Stimulated activated CD8-positive, alpha-beta memory T cell treated with anti-CD3 and anti-CD28 coated beads, Interleukin-12 subunit alpha, Interleukin-12 subunit beta, amount 100 ng/mL, for 1 hour (primary cell): ENCODE measurements around the gene CKS1B.

ENCODE experiments used
- DNase-seq: peaks from one replicate; pipeline ENCODE4 v3.0.0-alpha.2; 2020; ENCODE audit warnings: low read depth

The CKS1B gene

DNA sequence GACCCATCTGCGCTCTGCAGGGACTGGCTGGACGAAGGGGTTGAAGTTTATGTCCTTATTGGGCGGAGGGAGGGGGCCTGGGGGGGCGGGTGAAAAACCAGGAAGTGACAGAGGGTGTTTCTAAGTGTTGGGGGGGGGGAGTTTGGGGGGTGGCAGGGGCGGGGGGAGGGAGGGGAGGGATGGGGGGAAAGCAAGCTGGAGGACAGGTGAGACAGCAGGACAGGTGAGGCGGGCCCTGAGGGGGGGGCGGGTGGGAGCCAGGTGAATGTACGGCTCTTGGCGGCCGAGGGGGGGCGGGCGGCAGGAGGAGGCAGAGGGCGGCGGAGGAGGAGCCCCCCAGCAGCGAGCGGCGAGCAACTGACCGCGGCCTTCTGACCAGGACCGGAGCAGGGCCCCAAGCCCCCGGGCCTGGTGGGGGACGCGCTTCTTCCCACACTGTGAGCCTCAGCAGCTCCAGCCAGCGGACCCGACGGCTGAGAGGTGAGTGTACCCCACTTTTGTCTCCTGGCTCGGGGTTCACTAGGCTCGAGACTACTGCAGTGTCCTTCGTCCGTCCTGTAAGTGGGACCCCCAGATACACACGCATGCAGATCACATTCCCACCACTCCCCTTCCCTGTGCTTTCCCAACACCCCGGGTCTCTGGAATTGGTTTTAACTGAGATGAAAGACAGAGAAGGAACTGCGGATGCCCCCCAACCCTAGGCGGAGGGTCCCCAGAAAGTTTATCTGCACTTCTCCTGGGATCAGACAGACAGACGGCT lies 28.2 kb downstream of the CKS1B start, which contains the start of gene ZBTB7B:
Gene ZBTB7B (plus strand): TSS at position 339 of the 763 bp plus-strand sequence. CDS start 11,859 bp downstream, outside the sequence.
- no peak for DNase-seq

DNA sequence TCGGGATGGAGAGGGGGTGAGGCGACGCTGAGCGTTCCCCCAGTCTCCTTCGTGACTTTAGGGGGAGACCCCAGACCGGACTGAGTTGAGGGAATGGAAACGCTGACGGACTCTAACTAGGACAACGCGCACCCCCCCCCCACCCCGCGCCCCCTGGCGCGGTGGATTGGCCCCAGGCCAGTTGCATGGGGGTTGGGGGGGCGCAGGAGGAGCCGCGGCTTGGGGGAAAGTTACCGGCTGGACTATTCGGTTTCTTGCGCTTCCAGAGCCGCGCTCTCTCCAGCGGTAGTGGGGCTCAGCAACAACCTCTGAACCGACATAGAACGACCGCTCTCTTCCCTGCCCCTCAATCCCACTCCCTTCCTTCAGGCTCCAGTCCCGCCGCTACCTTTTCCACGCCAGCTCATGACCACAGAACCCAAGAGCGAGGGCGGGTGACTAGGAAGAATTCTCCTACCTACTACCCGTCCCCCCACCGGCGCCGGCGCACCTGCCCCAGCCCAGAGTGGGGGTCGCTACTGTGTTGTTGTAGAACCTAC lies 28.8 kb downstream of the CKS1B start:
- DNase-seq: no peak

DNA sequence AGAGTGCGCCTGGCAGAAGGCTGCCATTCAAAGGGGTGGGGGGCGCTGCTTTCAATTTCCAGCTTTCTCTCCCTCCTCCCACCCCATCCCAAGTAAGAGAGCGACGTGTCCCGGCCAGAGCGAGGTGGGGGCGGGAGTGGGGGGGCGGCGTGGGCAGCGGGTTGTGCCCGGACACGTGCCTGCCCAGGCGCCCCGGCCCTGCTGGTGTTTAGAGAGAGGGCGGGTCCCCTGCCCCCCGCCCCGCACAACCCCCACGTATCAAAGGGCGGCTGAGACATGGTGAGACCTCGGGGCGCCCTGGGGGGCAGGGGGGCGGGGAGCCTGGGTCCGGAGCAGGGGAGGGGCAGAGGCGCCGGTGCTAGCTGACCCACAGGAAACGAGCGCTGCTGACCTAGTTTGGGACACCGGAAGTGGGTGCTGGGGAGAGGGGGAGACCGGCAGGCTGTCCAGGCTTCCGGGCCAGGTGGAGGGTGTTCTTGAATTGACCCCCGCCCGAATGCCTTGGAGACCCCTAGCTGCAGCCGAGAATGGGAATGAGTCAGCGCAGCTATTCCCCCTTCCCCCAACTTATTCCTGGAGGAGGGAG lies 29.4 kb downstream of the CKS1B start:
- no peak for DNase-seq

DNA sequence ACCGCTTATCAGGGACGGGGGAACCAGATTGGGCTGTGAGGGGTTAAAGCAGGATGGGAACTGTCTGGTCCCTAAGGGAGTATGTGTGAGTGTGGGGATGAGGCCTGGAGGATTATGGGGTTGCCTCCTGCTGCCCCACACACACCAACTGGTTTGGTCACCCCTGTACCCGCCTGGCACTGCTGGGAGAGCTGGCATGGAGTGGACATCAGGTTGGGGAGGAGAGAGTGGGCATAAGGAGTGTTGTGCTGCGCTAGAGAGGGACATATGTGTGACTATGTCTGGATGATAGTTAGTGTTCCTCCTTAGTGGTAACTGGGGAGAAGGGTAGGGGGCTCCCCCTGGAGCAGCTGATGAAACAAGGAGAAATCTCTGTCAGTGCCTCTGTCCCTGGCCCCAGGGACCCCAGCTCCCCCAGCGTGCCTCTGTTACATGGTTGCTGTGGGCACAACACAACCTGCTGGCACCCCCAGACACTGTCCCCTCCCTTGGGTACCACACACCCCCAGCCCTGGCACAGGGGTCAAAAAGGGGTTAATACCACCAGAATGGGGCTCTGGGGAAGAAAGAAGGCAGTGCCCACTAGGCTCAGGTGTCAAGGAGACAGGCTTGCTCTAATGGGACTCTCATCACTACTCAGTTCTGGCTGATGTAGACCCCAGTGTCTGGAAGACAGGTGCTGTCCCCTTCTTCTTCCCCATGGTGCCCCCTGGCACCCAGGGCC lies 30.0 kb downstream of the CKS1B start:
- no peak for DNase-seq

DNA sequence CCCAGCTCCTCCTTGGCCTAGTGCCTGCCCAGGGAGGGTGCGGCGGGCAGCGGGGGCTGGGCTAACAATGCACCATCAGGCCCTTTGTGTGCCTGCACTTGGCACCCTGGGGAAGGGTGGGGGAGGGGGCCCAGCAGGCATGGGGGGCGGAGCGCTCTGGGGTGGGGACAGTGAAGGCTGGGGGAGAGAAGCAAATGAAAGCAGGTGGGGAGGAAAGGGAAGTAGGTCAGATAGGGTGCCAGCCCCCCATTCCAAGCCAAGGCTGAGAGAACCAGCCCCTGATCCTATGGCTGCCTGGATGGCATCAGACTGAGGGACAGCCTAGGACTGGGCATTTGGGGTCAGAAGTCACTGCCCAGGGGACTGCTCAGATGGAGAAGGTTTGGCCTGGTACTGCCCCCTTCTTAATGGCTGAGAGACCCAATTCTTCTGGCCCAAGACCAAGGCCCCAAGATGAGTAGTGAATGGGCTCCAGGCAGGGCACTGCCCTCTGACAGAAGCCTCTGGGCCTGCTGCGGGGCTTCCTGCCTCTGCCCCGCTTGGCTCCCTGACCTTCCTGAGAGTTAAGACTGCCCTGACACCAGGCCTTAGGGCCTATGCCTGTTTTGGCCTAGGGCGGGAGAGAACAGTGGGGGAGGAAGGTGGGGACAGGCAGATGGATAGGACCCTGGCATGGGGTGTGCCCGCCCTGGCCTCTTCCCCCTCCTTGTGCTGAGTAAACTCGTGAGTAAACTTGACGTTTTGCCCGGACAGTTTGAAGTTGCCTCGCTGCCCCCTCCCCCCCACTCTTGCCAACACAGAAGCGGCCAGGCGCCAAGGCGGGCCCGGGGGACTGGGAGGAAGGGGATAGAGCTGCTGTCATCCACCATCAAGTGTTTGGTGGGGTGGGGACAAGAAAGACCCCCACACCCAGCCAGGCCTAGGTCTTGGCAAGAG lies 30.9 kb downstream of the CKS1B start:
- no peak for DNase-seq

DNA sequence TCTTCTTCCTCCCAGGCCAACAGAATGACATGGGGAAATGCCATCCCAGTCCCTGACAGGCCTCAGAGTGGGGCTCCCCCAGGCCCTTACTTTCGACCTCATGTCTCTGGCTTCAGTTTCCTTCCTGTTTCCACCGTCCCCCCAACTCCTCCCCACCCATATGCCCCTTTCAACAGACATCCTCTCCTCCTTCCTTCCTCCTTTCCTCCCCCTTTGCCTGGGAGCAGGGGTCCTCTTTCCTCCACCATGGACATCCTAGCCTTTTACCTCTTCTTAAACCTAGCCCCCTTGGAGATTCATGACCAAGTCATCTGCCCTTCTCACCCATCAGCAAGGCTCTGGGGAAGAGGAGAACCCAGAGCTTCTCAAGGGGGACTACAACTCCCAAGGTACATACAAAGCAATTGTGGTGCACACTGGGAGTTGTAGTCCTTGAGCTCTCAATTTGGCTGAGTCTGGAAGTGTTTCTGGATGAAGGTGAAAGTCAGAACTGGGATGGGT lies 32.2 kb downstream of the CKS1B start:
- DNase-seq: no peak

DNA sequence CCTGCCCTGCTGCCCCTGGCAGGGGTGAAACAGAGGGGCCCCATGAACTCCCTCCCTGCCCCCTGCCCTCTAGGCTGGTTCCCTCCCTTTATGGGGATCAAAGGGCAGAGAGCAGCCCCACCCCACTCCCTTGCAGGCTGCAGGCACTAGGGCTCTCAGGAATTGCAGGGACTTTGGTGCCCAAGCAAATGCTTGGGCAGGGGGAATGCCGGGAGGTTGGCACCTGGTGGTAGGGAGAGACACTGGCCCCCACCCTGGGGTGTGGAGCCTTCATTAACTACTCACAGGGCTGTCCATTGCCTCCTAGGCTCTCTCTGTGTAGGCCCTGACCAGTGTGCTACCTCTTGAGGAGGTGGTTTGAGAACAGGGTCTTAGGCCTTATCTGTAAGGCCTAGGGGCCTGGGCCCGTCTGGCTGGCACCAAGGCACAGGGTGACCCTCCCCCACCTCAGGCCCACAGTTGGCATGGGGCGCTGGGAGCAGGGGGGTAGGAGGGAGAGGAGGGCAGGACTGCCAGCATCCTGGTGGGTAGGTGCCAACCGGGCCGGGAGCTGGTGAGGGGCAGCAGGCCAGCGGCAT lies 32.9 kb downstream of the CKS1B start:
- no peak for DNase-seq

DNA sequence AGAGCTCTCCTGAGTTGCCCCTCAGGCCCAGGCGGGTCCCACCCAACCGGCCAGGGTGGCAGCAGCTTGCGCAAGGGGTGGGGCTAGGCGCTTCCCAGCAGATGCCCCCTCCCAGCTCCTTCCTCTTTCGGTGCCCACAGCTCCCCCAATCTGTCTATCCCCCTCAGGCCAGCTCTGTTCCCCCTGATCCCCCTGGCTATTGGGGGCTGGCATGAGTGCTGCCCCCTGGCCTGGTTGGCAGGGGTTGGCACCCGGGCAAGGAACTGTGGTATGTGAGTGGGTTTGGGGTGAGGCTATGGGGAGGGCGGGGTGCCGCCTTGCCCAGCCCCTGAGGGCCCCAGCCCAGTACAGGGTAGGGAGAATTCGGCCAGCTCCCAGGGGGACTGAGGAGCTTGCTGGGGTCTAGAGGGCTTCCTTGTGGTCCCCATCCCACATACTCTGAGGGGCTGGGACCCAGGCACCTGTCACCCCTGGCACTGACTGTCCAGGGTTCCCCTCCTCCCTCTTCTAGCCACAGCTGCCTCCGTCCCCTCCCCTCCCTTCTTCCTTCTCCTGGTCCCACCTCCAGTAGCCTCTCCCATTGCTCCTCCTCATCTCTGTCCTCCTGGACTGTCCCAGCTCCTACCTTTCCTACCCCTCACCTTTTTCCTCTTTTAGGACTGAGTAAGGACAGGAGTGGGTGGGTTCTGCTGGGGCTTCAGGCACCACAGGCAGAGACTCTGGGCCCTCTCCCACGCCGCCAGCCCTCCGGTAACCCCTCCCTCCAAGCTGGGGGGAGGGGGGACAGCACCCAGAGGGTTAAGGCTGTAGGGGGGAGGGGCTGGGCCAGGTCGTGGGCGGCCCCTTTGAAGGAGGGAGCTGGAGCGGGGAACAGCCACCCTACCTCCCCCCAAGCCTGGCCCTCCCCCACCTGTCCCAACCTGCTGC lies 33.8 kb downstream of the CKS1B start:
- DNase-seq: no peak

DNA sequence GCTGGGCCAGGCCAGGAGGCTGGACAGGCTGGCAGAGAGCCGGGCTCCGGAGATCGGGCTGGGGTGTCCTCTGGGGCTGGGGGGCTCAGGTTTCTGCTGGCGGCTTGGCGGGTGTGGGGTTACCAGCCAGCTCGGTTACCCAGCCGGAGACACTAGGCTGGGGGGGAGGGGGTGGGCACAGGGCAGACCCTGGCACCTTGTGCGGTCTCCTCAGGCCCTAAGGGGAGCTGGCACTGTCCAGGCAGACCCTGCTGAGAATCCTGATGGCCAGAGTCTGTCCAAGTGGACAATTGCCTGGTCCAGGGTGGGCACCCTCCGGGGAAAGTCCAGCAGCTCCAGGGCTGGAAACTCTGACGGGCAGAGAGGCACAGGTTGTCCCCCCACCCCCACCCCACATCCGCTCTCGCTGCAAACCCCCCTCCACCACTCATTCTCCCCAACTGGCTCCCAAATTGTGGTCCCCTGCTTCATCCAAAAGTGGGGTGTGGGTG lies 34.8 kb downstream of the CKS1B start:
- no peak for DNase-seq

DNA sequence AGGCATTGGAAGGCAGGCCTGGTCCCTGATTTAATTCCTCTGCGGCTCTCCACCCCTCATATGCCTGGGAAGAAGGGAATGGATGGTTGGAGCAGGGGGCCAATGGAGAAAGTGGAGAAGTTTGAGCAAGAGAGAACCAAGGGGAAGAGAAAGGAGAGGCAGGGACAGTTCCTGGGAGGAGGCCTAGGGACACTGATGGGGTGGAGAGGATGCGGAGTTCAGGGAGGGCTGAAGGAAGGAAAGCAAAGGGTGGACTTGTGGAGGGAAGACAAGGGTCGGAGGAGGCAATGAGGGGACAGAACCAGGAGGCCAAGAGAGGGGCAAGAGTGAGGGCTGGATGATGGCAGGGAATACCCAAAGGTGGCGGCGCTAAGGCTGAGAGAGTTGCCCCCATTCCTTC lies 35.3 kb downstream of the CKS1B start:
- no peak for DNase-seq

DNA sequence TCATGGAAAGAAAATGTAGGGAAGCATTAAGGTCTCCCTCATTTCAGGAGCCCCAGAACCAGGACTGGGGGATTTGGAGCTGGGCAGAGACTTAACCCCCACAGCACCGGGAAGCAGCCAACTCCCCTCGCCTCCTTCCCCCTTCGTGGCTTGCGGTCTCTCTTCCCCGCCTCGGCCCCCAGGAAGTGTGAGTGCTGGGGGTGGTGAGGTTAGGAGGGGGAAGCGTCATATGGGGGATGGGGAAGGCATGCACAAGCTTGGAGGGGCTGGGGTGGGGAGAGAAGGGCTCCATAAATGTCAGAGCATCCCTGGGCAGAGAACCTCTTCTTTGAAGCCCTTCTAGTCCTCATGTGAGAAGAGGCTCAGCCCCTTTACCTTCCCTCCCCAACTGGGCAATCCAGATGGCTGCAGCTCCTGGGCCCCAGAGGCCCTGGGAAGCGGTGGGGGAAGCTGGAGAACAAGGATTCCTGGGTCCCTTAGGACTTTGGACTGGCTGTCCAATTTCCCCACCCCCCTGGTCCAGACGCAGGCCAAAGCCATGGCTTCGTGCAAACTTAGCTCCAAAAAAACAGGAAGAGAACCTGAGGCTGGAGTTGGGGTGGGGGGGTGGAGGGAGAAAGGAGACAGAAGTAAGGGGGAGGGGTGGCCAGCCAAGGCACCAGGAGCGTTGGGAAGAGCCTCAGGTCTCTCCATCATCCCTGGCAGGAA lies 35.9 kb downstream of the CKS1B start:
- no peak for DNase-seq

DNA sequence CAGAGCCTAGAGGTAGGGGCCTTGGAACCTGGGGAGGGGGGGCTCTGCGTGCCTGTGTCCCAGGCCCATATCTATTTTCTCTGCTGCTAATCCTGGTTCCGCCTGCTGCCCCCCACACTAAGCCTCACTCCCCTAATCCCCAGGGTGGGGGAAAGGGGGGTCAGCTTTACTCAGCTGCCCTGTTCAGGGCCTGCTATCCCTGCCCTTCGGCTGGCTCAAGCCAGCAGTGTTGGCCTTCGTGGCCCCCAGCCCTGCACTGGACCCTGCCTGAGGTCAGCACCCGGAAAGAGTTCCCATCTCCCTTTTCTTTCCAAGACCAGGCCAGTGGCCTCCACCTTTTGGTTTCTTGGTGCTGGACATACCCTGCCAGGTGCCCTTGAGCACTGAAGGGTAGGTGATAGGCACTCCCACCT lies 36.5 kb downstream of the CKS1B start:
- no peak for DNase-seq

DNA sequence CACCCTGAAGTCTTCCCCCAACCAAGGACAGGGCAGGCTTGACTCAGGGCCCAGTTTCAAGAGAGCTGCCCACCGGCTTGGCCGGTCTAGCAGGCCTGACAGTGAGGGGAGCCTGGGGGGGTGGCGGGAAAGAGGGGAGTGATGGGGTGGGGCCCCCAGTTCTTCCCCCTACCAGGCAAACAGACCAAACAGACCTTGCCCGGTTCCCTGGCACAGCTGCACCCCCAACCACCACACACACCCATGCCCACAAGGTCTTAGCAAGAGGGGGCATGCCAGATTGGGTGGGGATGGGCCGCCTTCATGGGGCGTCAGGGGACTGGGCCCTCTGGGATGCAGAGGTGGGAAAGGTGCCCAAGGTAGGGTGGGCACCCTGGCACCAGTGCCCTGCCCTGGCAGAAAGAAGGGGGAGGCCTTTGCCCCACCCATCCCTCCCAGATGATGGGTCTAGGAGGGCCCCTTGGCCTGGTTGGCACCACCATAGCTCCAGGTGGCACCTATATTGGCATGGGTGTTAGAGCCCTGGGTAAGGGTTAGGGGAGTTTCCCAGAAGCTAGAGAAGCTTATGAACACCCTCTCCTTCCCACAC lies 37.0 kb downstream of the CKS1B start:
- DNase-seq: no peak

DNA sequence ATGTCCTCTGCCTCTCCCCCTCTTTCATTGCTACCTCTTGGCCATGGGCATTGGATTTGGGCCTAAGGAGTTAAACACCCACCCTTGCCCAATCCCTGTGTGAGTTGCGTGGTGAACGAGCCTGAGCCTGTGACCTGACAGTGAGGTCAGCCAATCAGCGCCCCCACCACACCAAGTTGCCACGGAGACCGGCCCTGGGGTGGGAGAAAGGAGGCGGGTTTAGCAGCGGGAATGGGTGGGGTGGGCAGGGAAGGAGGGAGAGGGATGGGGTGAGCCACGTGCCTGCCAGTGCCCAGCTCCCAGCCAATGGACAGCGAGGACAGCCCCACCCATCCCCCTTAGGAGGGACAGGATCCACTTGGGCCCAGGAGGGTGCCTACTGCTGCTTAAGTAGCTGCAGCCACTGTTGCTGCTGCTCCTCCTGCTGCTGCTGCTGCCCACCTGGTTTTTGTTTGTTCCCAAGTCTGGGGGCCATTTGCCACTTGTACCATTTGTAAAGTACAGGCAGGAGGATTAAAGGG lies 37.6 kb downstream of the CKS1B start:
- DNase-seq: no peak

DNA sequence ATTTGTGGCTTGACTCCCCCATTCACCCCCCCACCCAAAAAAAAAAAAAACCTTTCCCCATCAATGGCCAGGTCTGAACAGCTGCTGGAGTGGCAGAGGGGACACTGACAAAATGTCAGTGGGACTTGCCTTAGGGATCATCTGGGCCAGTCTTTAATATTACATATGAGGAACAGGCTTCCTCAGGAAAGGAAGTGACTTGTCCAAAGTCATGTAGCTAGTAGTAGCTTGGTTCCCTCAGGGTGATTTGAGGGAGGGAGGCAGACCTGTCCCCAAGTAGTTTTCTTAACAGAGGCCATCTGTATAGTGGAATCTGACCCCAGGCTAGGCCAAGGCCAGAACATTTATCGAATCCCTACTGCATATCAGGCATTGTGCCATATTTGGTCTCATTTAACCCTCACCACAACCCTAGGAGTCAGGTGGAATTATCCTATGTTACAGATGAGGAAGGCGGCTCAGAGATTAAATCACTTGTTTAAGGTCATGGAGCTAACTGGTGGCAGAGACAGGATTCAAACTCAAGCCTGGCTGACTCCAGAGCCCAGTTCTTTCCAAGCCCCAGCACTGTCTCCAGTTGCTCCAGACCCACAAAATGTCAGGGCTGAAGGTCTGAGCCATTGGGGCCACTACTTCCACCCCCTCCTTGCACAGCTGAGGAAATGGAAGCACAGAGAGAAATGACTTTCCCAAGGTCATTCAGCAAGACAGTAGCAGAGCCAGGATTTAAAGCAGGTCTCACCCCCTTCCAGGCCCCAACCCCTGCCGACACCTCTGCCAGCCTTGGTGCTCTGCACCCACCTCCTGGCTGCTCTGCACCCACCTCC lies 38.5 kb downstream of the CKS1B start:
- no peak for DNase-seq

DNA sequence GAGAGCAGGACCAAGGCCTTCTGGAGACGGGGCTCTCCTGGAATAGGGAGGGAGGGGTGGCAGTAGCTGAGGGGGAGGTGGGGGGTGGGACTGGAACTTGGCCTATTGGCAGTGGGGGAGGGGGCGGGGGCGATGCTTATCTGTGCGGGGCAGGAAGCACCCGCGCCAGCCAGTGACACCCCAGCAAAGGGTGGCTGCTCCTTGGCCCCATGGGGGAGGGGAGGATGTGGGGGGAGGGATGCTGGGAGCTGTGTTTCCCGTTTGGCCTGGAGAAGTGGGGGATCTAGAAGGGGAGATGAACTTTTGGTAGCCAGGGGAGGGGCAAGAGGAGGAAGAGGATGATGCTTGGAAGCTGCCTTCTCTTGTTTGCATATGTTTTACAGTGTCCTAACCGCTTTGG lies 39.2 kb downstream of the CKS1B start:
- no peak for DNase-seq

DNA sequence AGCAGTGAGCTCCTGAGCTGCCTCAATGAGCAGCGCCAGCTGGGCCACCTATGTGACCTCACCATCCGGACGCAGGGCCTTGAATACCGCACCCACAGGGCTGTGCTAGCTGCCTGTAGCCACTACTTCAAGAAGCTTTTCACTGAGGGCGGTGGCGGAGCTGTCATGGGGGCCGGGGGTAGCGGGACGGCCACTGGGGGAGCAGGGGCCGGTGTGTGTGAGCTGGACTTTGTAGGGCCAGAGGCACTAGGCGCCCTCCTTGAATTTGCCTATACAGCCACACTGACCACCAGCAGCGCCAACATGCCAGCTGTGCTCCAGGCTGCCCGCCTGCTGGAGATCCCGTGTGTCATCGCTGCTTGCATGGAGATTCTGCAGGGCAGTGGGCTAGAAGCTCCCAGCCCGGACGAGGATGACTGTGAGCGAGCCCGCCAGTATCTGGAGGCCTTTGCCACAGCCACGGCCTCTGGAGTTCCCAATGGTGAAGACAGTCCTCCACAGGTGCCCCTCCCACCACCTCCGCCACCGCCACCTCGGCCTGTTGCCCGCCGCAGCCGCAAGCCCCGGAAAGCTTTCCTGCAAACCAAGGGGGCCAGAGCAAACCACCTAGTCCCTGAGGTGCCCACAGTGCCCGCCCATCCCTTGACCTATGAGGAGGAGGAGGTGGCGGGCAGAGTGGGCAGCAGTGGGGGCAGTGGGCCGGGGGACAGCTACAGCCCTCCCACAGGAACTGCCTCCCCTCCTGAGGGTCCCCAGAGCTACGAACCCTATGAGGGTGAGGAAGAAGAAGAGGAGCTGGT lies 40.4 kb downstream of the CKS1B start:
- no peak for DNase-seq
